Suprapubic skin (tissue), 4 donors: Measurements from ENCODE around the gene NRXN3.

Source experiments
- CTCF ChIP-seq, 2 donors: fragments of 200-600 bp in 1 of 2; fragments of 450-650 bp in 1 of 2; sonication (generic) in 1 of 2; IDR thresholded peaks; one replicate each; pipeline ENCODE4 v1.5.1; 2016 to 2019; ENCODE audit warnings: antibody characterized with exemption in 2 of 2, mild to moderate bottlenecking in 1 of 2, moderate library complexity in 1 of 2
- EP300 ChIP-seq: sonication (generic); formaldehyde crosslinking; IDR thresholded peaks from one replicate; pipeline ENCODE4 v1.6.1; 2017; ENCODE audit warnings: antibody characterized with exemption
- POLR2A ChIP-seq, 2 donors: fragments of 450-650 bp; IDR thresholded peaks; one replicate each; pipeline ENCODE4 v1.6.1; 2017; ENCODE audit warnings: antibody characterized with exemption in 2 of 2, mild to moderate bottlenecking in 2 of 2, moderate library complexity in 2 of 2
- POLR2AphosphoS5 ChIP-seq, 3 donors: sonication (generic); formaldehyde crosslinking; IDR thresholded peaks; one replicate each; pipeline ENCODE4 v1.6.1; 2017; ENCODE audit warnings: antibody characterized with exemption in 3 of 3

- TF ChIP-seq POLR2A (IDR thresholded peaks at IDR 0.05) (no peak), CTCF (IDR thresholded peaks at IDR 0.05) (no peak), EP300 (no peak), POLR2AphosphoS5 (IDR thresholded peaks at IDR 0.05) (no peak)
Measured at GRCh38 chr14:78992867-78993266, 822.7 kb downstream of the NRXN3 start.
